GM12872 (cell line): ENCODE results near the gene GART.

Experiments
- CTCF ChIP-seq: IDR thresholded peaks from 3 replicates; pipeline ENCODE4 v1.5.1; 2011; ENCODE audit warnings: low read depth, mild to moderate bottlenecking, low read length, moderate library complexity; ENCODE audit not compliant: insufficient read depth

GART gene

GRCh38 chr21:33541756-33542639 is at the start of gene GART:
GART (minus strand) TSS chr21:33542117; CDS start chr21:33539315, 2,802 bp downstream.
- no peak for TF ChIP-seq CTCF

DNA sequence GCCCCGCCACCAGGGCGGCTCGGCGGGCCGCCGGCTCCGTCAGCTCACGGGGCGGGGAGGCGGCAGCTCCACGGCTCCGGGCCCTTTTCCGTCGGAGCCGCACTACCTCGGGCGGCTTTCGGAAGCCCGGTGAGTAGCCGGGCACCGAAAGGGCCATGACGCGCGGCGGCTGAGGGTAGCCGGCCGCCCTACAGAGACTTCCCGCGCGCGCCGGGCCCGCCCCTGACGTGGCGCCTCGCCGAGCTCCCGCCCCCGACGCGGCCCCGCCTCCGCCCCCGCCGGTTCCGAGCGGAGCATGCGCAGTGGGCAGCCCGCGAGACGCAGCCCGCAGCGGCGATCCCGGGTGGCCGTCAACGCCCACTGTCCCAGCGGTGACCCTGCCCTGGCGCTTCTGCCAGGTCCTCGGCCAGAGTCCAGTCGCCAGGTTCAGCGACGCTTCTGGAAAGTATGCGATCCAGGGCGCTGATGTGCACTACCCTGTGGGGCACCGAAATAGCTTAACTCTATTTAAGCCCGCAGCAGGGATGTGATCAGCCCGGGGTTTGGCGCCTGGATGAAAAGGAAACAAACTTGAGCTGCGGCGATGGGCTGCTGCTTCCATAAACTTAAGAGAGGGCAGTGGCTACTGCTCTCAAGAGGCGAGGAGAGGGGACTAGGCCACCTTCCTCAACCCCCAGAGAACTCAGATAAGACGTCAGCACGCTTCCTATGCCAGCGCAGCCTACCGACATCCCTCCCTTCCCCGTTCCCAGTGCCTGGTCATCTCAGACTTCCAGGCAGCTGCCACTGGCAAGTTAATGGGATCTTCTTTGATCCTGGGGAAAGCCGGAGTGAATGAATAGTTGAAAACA is 46.8 kb upstream of the GART start, which contains the start of gene DONSON:
Gene DONSON, minus strand, starts transcription at position 200 of the 851 bp plus-strand sequence. Its CDS starts 43 bp downstream, at position 157.
- peak; percentile 12; the same call in 1 of the 3 replicates for TF ChIP-seq CTCF

- no peak for TF ChIP-seq CTCF
Measured at GRCh38 chr21:33587792-33588484, 46.0 kb upstream of the GART start.

DNA sequence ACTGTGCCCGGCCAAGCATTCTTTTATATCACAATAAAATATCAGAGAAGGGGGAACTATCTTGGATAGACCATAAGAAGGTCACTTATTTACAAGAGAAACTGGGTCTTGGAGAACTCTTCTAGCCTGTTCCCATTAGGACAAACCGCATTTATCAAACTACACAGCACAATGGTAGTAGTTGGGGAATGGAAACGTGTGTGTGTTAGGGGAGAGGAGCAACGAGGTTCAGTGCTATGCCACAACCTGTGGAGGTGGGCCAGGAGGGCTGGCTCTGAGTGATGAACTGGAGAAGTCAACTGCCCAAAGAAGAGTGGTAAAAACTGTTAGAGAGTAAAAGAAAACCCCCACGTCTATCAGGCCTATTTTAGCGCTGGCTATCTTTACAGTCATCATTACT is 45.0 kb upstream of the GART start:
- TF ChIP-seq CTCF: no peak

GRCh38 chr21:33584455-33584854 is 42.5 kb upstream of the GART start:
- TF ChIP-seq CTCF: no peak

DNA sequence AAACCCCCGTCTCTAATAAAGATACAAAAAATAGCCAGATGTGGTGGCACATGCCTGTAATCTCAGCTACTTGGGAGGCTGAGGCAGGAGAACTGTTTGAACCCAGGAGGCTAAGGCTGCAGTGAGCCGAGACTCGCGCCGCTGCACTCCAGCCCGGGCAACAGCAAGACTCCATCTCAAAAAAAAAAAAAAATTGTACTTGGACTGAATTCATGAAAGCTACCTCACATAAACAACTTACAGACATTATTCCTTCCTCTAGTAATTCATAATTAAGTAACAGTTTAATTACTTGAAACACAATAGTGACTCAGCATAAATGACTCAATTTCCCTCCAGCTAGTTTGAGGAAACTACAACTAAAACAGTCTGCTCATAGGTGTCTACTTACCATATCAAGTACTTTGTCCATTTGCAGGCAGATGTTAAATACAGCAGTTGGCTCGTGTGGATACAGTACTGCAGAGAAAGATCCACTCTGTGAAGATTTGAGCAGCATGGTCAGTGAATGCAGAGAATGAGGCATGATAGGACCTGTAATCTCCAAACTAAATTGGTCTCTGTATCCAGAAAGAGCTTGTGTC is 37.1 kb upstream of the GART start:
- no peak for TF ChIP-seq CTCF
